ENCODE results near the gene HECW1.

DNA sequence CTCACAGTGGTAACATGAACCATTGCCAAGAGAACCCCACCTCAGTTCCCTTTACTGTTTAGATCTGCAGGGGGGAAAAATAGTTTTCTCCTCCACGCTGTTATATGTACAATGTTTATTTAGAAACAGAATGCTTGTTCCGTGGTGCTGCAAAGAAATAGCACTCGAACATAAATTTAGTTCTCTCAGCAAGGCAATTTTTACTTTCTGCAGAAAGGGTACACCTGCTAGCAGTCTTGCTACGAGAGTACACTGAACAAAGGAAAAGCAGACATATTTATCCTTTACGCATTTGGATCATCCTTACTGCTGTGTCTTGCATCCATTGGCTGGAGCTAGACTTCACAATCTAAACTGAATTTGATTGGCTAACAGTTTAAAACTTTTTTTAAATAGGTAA, 178.5 kb downstream of the HECW1 start:
- TF ChIP-seq CTCF (conservative IDR thresholded peaks at IDR 0.05; ENCODE audit: low read length) (no peak), EZH2phosphoT487 (IDR thresholded peaks at IDR 0.05; ENCODE audit: borderline replicate concordance) (no peak)
